ENCODE results near the gene ARMC9. TPM values are rescaled to one million over a fixed set of nuclear protein-coding genes. Genes with fewer than 3 reads are reported as not detected.

Gene ARMC9
- total and polyA plus RNA-seq, 2 of the 13 experiments (the other 11 are each of a cell fraction or from before 2014, with no cell fraction given) = 9.1 to 12.8 TPM

DNA sequence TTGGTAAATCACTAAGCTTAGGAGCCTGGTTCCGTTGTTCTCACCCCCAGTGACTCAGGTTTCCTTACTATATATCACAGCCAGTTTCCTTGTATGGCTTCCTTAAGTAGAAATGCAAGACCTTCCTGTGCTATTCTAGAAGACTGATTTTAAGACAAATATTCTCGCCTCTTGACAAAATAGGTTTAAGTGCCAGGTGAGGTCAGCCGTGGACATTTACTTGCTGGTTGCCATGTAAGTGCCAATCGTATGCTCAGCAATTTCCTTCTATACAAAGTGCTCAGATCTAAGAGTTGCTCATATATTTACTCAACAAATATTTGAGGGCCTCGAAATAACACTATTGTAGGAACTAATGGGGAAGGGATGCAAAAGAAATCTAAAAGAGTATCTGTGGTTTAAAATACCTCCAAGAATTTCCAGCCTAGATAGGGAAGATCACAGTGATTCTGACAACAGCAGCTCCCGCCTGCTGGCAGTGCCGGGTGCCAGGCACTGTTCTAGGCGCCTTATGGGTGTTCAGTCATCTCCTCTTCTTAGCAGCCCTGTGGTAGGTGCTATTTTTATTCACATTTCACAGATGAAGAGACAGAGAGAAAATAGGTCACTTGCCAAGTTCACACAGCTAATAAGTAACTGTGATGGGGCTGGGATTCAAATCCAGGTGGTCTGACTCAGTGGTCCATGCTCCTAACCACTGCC is 101.7 kb downstream of the ARMC9 start:
- Histone ChIP-seq H3K36me3 (replicated peaks in 1 of 2; ENCODE audit: control insufficient read depth in 1 of 2, insufficient read depth in 2 of 2, low read length in 2 of 2) (no peaks in the 10 kb centered on the region), H3K4me2 (ENCODE audit: low read depth, low read length) (no peak overlapping the region), H3K4me1 (ENCODE audit: insufficient read depth, low read length) (peaks cover 18% of the 10 kb centered on the region), H4K20me1 (ENCODE audit: insufficient read depth, low read length) (no peaks in the 10 kb centered on the region), H3K9ac (ENCODE audit: insufficient read depth, low read depth, low read length) (no peak overlapping the region), H3K27me3 (ENCODE audit: control insufficient read depth in 1 of 2, insufficient read depth in 2 of 2, low read length in 2 of 2) (no peaks in the 10 kb centered on the region), H3K79me2 (ENCODE audit: insufficient read depth, low read length) (no peaks in the 10 kb centered on the region), H3K9me3 (ENCODE audit: low read length) (no peaks in the 10 kb centered on the region), H2AFZ (ENCODE audit: low read length) (no peak overlapping the region), H3K4me3 (replicated peaks in 1 of 3; ENCODE audit: insufficient read depth in 1 of 3, low read depth in 2 of 3, low read length in 3 of 3) (no peak overlapping the region), H3K27ac (ENCODE audit: extremely low read length, insufficient read depth, low read length) (no peak overlapping the region)
- peak; percentile 39 for ATAC-seq
- peak; percentile 63 for DNase-seq (ENCODE audit: low spot score)
- WGBS (ENCODE audit: low lambda C conversion rate) = 50% methylated on average over 8 of the region's 8 CpGs
- FAIRE-seq = no peak
- intact Hi-C loops (cut with micrococcal nuclease; ENCODE audit: unreplicated experiment) = no loop called here
- POLR2A ChIA-PET = interaction anchor here (1.2 kb wide), 1 partner anchor 164 kb away, joined by 3 read pairs; the partner anchor contains the start of gene NCL
- no TSS peak for BruUV-seq (replicated peaks)
- CTCF ChIA-PET (ENCODE audit: low intra/inter-chr PET ratio, low total read pairs) = interaction anchor here (0.7 kb wide), 1 partner anchor 112 kb away, joined by 3 read pairs; no protein-coding TSS in a partner anchor
- in situ Hi-C loops (cut with HindIII; ENCODE audit: extremely low pct_ligation_motif_present, low pct_unique_long_range_greater_than_20kb) = no loop called here
- TF ChIP-seq ZNF503 (CRISPR knock-in tag; IDR thresholded peaks at IDR 0.05) = no peak
- TF ChIP-seq, protein P1, sequence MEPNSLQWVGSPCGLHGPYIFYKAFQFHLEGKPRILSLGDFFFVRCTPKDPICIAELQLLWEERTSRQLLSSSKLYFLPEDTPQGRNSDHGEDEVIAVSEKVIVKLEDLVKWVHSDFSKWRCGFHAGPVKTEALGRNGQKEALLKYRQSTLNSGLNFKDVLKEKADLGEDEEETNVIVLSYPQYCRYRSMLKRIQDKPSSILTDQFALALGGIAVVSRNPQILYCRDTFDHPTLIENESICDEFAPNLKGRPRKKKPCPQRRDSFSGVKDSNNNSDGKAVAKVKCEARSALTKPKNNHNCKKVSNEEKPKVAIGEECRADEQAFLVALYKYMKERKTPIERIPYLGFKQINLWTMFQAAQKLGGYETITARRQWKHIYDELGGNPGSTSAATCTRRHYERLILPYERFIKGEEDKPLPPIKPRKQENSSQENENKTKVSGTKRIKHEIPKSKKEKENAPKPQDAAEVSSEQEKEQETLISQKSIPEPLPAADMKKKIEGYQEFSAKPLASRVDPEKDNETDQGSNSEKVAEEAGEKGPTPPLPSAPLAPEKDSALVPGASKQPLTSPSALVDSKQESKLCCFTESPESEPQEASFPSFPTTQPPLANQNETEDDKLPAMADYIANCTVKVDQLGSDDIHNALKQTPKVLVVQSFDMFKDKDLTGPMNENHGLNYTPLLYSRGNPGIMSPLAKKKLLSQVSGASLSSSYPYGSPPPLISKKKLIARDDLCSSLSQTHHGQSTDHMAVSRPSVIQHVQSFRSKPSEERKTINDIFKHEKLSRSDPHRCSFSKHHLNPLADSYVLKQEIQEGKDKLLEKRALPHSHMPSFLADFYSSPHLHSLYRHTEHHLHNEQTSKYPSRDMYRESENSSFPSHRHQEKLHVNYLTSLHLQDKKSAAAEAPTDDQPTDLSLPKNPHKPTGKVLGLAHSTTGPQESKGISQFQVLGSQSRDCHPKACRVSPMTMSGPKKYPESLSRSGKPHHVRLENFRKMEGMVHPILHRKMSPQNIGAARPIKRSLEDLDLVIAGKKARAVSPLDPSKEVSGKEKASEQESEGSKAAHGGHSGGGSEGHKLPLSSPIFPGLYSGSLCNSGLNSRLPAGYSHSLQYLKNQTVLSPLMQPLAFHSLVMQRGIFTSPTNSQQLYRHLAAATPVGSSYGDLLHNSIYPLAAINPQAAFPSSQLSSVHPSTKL (CRISPR knock-in tag; IDR thresholded peaks at IDR 0.05) = 0 out of 2 replicates have a peak, but pooled peaks have one; percentile 25
- TF ChIP-seq CEBPZ (IDR thresholded peaks at IDR 0.05; ENCODE audit: low read length) = no peak
- TF ChIP-seq MBNL3 (CRISPR knock-in tag; conservative IDR thresholded peaks at IDR 0.05) = no peak
- no peak for TF ChIP-seq ZNF629 (CRISPR knock-in tag; conservative IDR thresholded peaks at IDR 0.05)
- no peak for TF ChIP-seq JUN (CRISPR knock-in tag; IDR thresholded peaks at IDR 0.05)
- TF ChIP-seq, protein P2, sequence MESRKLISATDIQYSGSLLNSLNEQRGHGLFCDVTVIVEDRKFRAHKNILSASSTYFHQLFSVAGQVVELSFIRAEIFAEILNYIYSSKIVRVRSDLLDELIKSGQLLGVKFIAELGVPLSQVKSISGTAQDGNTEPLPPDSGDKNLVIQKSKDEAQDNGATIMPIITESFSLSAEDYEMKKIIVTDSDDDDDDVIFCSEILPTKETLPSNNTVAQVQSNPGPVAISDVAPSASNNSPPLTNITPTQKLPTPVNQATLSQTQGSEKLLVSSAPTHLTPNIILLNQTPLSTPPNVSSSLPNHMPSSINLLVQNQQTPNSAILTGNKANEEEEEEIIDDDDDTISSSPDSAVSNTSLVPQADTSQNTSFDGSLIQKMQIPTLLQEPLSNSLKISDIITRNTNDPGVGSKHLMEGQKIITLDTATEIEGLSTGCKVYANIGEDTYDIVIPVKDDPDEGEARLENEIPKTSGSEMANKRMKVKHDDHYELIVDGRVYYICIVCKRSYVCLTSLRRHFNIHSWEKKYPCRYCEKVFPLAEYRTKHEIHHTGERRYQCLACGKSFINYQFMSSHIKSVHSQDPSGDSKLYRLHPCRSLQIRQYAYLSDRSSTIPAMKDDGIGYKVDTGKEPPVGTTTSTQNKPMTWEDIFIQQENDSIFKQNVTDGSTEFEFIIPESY (CRISPR knock-in tag; IDR thresholded peaks at IDR 0.05) = peak; percentile 71; the same call in 1 of the 2 replicates

Data from HepG2 (cell line).